GM23248 (cell line): ENCODE data around the gene RUNDC3A. TPM values are rescaled to one million over a fixed set of nuclear protein-coding genes. Genes with fewer than 3 reads are reported as not detected.
A peak's percentile ranks its signal among the peaks of the same experiment; 100 is the strongest.

Experiments used
- DNase-seq: peaks from one replicate; pipeline ENCODE4 v3.0.0-alpha.2; 2015
- H2AFZ ChIP-seq: fragments of 200-600 bp; sonication (generic); 2 replicates; pipeline ENCODE4 v1.6.1; 2016; ENCODE audit warnings: antibody characterized with exemption
- H3F3A ChIP-seq: fragments of 200-600 bp; sonication (generic); 2 replicates; pipeline ENCODE4 v1.6.1; 2016; ENCODE audit warnings: mild to moderate bottlenecking, antibody characterized with exemption, mixed run types; ENCODE audit not compliant: insufficient read depth
- H3K27ac ChIP-seq: fragments of 200-600 bp; sonication (generic); 2 replicates; pipeline ENCODE4 v1.5.1; 2016; ENCODE audit warnings: mild to moderate bottlenecking
- H3K27me3 ChIP-seq: fragments of 200-600 bp; sonication (generic); replicated peaks from 2 replicates; pipeline ENCODE4 v1.6.1; 2016; ENCODE audit warnings: mild to moderate bottlenecking; ENCODE audit not compliant: insufficient read depth
- H3K36me3 ChIP-seq: fragments of 200-600 bp; sonication (generic); 2 replicates; pipeline ENCODE4 v1.6.1; 2016; ENCODE audit warnings: low read depth, mild to moderate bottlenecking
- H3K4me1 ChIP-seq: fragments of 200-600 bp; sonication (generic); 2 replicates; pipeline ENCODE4 v1.6.1; 2016; ENCODE audit warnings: mild to moderate bottlenecking; ENCODE audit not compliant: insufficient read depth
- H3K4me2 ChIP-seq: fragments of 200-600 bp; sonication (generic); one replicate; pipeline ENCODE4 v1.6.1; 2016; ENCODE audit warnings: mild to moderate bottlenecking; ENCODE audit not compliant: unreplicated experiment
- H3K4me3 ChIP-seq: fragments of 200-600 bp; sonication (generic); 2 replicates; pipeline ENCODE4 v1.5.1; 2016; ENCODE audit warnings: mild to moderate bottlenecking
- H3K79me2 ChIP-seq: fragments of 200-600 bp; sonication (generic); 2 replicates; pipeline ENCODE4 v1.6.1; 2016; ENCODE audit warnings: mild to moderate bottlenecking; ENCODE audit not compliant: insufficient read depth
- H3K9ac ChIP-seq: fragments of 200-600 bp; sonication (generic); 2 replicates; pipeline ENCODE4 v1.6.1; 2016; ENCODE audit warnings: mild to moderate bottlenecking
- H3K9me2 ChIP-seq: fragments of 200-600 bp; sonication (generic); 2 replicates; pipeline ENCODE4 v1.6.1; 2016; ENCODE audit warnings: mixed run types, mild to moderate bottlenecking, moderate library complexity; ENCODE audit not compliant: insufficient read depth
- H3K9me3 ChIP-seq: fragments of 200-600 bp; sonication (generic); one replicate; pipeline ENCODE4 v1.6.1; 2017; ENCODE audit warnings: low read depth
- H4K20me1 ChIP-seq: fragments of 200-600 bp; sonication (generic); 2 replicates; pipeline ENCODE4 v1.6.0; 2016; ENCODE audit not compliant: insufficient read depth
- EZH2 ChIP-seq: fragments of 200-600 bp; sonication (generic); IDR thresholded peaks from 2 replicates; pipeline ENCODE4 v1.6.1; 2018; ENCODE audit warnings: antibody characterized with exemption, mild to moderate bottlenecking; ENCODE audit not compliant: insufficient read depth, poor library complexity, severe bottlenecking
- EZH2phosphoT487 ChIP-seq: fragments of 200-600 bp; sonication (generic); IDR thresholded peaks from 2 replicates; pipeline ENCODE4 v1.6.1; 2018; ENCODE audit warnings: antibody characterized with exemption, moderate library complexity, mild to moderate bottlenecking, low read depth; ENCODE audit not compliant: insufficient read depth
- WGBS, 2 experiments: methylation state at CpG; one replicate each; pipeline ENCODE4 v1.1.6; 2015 to 2017; ENCODE audit warnings: low lambda C conversion rate in 2 of 2, low coverage in 1 of 2; ENCODE audit errors: missing lambda C conversion rate in 2 of 2; 5-methylcytosine and 5-hydroxymethylcytosine counted together
- in situ Hi-C: fragments of 300-500 bp; cut with MboI; formaldehyde crosslinking; loops from 2 replicates; pipeline ENCODE4 v1.15.0; 2020
- polyA plus RNA-seq: library from polyadenylated mRNA; unstranded; fragments of >200 nt; fragmentation: Nextera tagmentation; extraction: Ambion mirVana; gene quantifications from 2 replicates; pipeline ENCODE4 v1.2.1, GENCODE V29; 2016
- total RNA-seq: library from RNA; depleted of rRNA; stranded (reverse); fragments of >200 nt; shearing (Covaris generic); gene quantifications from 2 replicates; pipeline ENCODE4 v1.2.3, GENCODE V29; 2014; rRNA removed

Gene RUNDC3A
- total RNA-seq (0.11 TPM in 1 of 2 replicates, not detected in the other), polyA plus RNA-seq (0.24 TPM in 1 of 2 replicates, not detected in the other)

DNA sequence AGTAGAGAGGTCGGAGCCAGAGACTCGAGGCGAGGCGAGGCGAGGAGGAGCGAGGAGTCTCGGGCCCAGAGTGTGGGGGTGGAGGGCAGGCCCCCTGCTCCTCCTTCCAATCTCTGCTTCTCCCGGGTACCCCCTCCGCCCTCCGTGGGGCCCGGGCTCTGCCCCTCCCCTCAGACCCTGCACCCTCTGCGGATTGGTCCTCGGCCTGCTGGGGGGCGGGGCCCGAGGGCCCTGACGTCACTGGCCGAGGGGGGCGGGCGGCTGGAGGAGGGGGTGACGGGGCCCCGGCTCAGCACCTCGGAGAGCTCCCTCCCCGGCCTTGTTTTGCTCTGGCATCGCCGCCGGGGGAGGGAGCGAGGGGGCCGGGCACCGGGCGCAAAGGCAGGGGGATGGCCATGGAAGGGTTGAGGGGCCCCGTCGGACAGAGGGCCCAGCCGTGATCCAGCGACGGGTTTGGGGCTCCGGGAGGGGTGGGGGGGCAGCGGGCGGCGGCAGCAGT lies at the start of gene RUNDC3A:
Gene RUNDC3A (plus strand): TSS at position 282 of the 499 bp plus-strand sequence. CDS start 232 bp downstream, outside the sequence.
- Histone ChIP-seq H3K9ac (no peak within 1 kb of the TSS), H3K79me2 (no peaks in the 10 kb centered on the region), H3K27ac (no peak within 1 kb of the TSS), H3K4me1 (no peaks in the 10 kb centered on the region), H3F3A (no peaks in the 10 kb centered on the region), H3K9me3 (no peaks in the 10 kb centered on the region), H3K4me2 (peak within 1 kb of the TSS; percentile 69), H3K36me3 (no peaks in the 10 kb centered on the region), H3K4me3 (peak within 1 kb of the TSS; percentile 68), H4K20me1 (no peaks in the 10 kb centered on the region), H3K9me2 (no peaks in the 10 kb centered on the region), H3K27me3 (peaks cover 18% of the 10 kb centered on the region; the same call in 1 of the 2 replicates), H2AFZ (no peak within 1 kb of the TSS)
- WGBS, 2 experiments, result 0 to 4% methylated on average over 8 to 33 of the region's 39 CpGs
- in situ Hi-C loops, result no loop called here
- peak; percentile 82 for DNase-seq
- TF ChIP-seq EZH2phosphoT487 (no peak), EZH2 (no peak)

- no peaks in the 10 kb centered on the region for H4K20me1 ChIP-seq
- in situ Hi-C loops, result no loop called here
- no peaks in the 10 kb centered on the region for H3F3A ChIP-seq
- no peak overlapping the region for H3K27ac ChIP-seq
- no peaks in the 10 kb centered on the region for H3K9me2 ChIP-seq
- H3K4me1 ChIP-seq, result no peaks in the 10 kb centered on the region
- TF ChIP-seq EZH2phosphoT487, result no peak
- TF ChIP-seq EZH2, result no peak
- no peaks in the 10 kb centered on the region for H3K79me2 ChIP-seq
- H3K4me2 ChIP-seq, result no peak overlapping the region
- WGBS, 2 experiments, result 81 to 83% methylated on average over 17 of the region's 17 CpGs
- no peak for DNase-seq
- no peaks in the 10 kb centered on the region for H3K9me3 ChIP-seq
- no peaks in the 10 kb centered on the region for H3K36me3 ChIP-seq
- H3K27me3 ChIP-seq, result peaks cover 7% of the 10 kb centered on the region; the same call in 1 of the 2 replicates
- H3K4me3 ChIP-seq, result no peak overlapping the region
- H2AFZ ChIP-seq, result no peak overlapping the region
- H3K9ac ChIP-seq, result no peak overlapping the region
Observed at GRCh38 chr17:44258811-44259351, 49.5 kb upstream of the RUNDC3A start.

DNA sequence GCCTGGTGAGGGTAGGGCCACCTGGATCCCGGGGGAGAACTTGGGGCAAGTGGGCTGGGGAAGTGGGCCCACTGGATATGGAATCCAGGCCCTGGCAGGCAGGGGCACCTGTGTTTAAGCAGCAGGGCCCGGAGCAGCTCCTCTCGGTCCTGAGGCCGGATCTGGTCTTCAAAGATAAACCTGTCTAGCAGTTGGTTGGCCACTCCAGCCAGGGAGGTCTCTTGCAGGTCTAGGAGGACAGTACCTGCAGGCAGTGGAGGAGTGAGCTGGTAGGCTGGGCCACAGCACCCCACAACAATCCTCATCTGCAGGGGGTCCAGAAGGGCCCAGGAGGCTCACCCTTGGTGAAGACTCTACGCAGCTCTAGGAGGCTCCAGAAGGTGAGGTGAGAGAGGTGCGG lies 48.1 kb upstream of the RUNDC3A start:
- no peak overlapping the region for H3K4me2 ChIP-seq
- no peaks in the 10 kb centered on the region for H3K9me3 ChIP-seq
- peaks cover 7% of the 10 kb centered on the region; the same call in 1 of the 2 replicates for H3K27me3 ChIP-seq
- in situ Hi-C loops, result no loop called here
- no peaks in the 10 kb centered on the region for H3K36me3 ChIP-seq
- no peak overlapping the region for H3K27ac ChIP-seq
- no peaks in the 10 kb centered on the region for H4K20me1 ChIP-seq
- WGBS, 2 experiments, result 73 to 82% methylated on average over 5 to 6 of the region's 6 CpGs
- no peaks in the 10 kb centered on the region for H3F3A ChIP-seq
- no peaks in the 10 kb centered on the region for H3K4me1 ChIP-seq
- H3K4me3 ChIP-seq, result no peak overlapping the region
- H3K79me2 ChIP-seq, result no peaks in the 10 kb centered on the region
- no peak for TF ChIP-seq EZH2phosphoT487
- TF ChIP-seq EZH2, result no peak
- no peaks in the 10 kb centered on the region for H3K9me2 ChIP-seq
- no peak overlapping the region for H2AFZ ChIP-seq
- H3K9ac ChIP-seq, result no peak overlapping the region
- DNase-seq, result no peak

GRCh38 chr17:44262654-44263225 lies 45.7 kb upstream of the RUNDC3A start:
- WGBS, 2 experiments, result 45 to 50% methylated on average over 11 of the region's 11 CpGs
- Histone ChIP-seq H3K36me3 (no peaks in the 10 kb centered on the region), H3K79me2 (no peaks in the 10 kb centered on the region), H3K4me2 (no peak overlapping the region), H3K9me2 (no peaks in the 10 kb centered on the region), H3K4me3 (no peak overlapping the region), H3K27ac (no peak overlapping the region), H3K9me3 (no peaks in the 10 kb centered on the region), H3F3A (no peaks in the 10 kb centered on the region), H3K27me3 (no peaks in the 10 kb centered on the region), H2AFZ (no peak overlapping the region), H4K20me1 (no peaks in the 10 kb centered on the region), H3K9ac (no peak overlapping the region), H3K4me1 (no peaks in the 10 kb centered on the region)
- in situ Hi-C loops, result no loop called here
- no peak for DNase-seq
- no peak for TF ChIP-seq EZH2phosphoT487
- TF ChIP-seq EZH2, result no peak
